ENCODE results near the gene PELI3.

The PELI3 gene, protein sequence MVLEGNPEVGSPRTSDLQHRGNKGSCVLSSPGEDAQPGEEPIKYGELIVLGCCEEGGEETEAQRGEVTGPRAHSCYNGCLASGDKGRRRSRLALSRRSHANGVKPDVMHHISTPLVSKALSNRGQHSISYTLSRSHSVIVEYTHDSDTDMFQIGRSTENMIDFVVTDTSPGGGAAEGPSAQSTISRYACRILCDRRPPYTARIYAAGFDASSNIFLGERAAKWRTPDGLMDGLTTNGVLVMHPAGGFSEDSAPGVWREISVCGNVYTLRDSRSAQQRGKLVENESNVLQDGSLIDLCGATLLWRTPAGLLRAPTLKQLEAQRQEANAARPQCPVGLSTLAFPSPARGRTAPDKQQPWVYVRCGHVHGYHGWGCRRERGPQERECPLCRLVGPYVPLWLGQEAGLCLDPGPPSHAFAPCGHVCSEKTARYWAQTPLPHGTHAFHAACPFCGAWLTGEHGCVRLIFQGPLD

DNA sequence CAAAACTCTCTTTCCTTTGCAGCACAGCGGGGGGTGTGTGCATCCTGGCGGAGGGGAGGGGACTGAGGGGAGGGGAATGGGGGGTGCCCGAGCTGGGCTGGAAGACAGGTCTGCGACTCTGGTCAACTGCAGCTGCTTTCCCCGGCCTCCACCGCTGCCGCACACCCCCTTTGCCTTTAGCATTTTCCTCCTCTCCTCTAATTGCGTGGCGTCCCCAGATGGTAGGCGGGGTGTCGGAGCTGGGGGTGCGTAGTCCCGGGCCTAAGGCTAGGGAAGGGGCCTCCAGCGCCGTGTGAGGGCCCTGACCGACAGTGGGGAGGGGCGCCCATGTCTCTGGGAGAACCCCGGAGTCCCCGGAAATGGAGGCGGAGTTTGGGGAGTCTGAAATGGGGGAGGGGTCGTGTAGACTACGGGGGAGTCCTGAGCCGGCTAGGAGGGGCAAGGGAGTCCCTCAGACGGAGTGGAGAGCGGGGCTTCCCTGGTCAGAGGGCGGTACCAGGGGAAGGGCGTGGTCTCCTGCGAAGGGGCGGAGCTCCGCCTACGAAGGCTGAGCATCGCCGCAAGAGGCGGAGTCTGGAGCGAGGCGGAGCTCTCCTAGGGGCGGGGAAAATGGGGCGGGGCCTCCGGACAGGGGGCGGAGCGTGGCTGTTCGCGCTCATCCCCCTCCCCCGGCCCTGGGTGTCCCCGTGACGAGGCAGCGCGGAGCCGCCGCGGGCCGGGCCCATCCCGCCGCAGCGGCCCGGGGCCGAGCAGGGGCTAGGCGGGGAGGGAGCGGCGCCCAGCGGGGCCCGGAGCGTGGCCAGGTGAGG is at the start of gene PELI3:
PELI3 (plus strand) TSS at position 681 of the 809 bp plus-strand sequence. CDS start 1,224 bp downstream, outside the sequence.
- H3K4me3 ChIP-seq (replicated peaks in 1 of 2; ENCODE audit: low read depth in 2 of 2, low read length in 2 of 2), result peak within 1 kb of the TSS; percentile 62 to 65
- TF ChIP-seq, protein P1, sequence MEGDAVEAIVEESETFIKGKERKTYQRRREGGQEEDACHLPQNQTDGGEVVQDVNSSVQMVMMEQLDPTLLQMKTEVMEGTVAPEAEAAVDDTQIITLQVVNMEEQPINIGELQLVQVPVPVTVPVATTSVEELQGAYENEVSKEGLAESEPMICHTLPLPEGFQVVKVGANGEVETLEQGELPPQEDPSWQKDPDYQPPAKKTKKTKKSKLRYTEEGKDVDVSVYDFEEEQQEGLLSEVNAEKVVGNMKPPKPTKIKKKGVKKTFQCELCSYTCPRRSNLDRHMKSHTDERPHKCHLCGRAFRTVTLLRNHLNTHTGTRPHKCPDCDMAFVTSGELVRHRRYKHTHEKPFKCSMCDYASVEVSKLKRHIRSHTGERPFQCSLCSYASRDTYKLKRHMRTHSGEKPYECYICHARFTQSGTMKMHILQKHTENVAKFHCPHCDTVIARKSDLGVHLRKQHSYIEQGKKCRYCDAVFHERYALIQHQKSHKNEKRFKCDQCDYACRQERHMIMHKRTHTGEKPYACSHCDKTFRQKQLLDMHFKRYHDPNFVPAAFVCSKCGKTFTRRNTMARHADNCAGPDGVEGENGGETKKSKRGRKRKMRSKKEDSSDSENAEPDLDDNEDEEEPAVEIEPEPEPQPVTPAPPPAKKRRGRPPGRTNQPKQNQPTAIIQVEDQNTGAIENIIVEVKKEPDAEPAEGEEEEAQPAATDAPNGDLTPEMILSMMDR (IDR thresholded peaks at IDR 0.05; ENCODE audit: low read depth, low read length), result no peak
- peak; percentile 89 to 95 for DNase-seq (ENCODE audit: low read depth in 2 of 2)

DNA sequence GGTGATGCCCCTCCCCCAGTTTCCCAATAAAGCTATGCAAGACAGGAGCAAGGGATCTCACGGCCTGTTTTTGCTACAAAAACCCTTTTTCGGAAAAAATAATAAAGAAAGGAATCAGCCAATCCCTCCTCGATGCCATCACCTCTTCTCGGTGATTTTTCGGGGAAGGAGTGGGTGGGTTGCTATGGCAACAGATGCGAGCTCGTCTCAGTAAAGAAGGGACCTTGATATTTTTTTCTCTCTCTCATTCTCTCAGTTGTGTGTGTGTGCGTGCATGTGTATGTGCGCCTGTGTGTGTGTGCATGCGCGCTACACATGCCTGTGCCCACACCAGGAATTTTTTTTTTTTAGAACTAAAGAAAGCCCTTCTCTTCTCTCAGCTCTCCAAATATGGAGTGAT is 49.7 kb upstream of the PELI3 start:
- DNase-seq (ENCODE audit: low read depth in 2 of 2), result no peak
- no peak overlapping the region for H3K4me3 ChIP-seq (replicated peaks in 1 of 2; ENCODE audit: low read depth in 2 of 2, low read length in 2 of 2)
- TF ChIP-seq, protein P1 (IDR thresholded peaks at IDR 0.05; ENCODE audit: low read depth, low read length), result no peak

DNA sequence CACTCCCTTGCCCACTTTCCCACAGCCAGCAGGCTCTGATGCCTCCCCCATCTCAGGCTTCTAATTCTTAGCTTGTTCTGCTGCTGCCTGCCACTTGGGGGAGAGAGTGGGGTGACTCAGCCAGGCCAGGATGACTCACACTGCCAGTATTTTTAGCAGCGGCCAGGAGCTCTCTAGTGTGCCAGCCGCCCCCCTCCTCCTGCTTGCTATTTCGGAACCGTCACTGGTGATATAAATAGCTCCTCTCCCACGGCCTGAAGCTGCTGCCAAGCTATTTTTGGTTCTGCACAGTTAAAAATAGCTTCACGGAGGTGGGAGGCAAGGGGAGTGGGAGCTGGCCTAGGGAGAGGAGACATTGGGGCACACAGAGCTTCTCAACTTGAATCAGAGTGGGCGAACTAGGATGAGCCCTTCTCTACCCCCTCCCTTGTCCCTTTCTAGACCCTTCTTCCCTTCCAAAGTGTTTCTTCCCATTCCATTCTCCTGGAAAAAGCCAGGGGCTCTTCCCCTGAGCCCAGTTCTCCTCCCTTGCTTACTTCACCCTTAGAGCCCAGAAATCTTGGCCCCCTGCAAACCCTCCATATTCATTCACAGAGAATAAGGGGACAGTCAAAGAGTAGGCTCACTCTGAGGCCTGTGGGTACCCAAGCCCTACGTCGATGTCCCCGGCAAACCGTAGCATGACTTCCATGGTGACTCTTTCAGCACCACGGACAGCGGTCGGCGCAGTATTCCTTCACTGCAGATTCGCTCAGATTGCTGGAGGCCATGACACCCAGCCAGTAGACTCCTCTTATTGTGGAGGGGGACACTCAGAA is 48.3 kb upstream of the PELI3 start:
- DNase-seq (ENCODE audit: low read depth in 2 of 2), result peak; percentile 93 to 97
- TF ChIP-seq, protein P1 (IDR thresholded peaks at IDR 0.05; ENCODE audit: low read depth, low read length), result peak; percentile 50
- H3K4me3 ChIP-seq (replicated peaks in 1 of 2; ENCODE audit: low read depth in 2 of 2, low read length in 2 of 2), result no peak overlapping the region

DNA sequence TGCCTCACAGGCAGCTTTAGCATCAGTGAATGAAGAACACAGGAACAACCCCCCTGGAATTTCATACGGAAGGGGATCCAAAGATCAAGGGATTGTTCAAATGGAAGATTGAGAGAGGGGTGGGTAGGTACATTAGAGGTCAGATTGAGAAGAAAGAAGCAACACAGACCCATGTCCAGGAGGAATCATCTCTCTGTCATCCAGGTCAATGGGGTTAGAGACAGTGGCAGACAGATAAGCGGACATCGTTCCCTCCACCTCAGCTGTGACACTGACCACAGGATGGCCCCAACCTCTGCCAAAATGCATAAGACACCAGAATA is 47.8 kb upstream of the PELI3 start:
- TF ChIP-seq, protein P1 (IDR thresholded peaks at IDR 0.05; ENCODE audit: low read depth, low read length), result no peak
- no peak overlapping the region for H3K4me3 ChIP-seq (replicated peaks in 1 of 2; ENCODE audit: low read depth in 2 of 2, low read length in 2 of 2)
- no peak for DNase-seq (ENCODE audit: low read depth in 2 of 2)

DNA sequence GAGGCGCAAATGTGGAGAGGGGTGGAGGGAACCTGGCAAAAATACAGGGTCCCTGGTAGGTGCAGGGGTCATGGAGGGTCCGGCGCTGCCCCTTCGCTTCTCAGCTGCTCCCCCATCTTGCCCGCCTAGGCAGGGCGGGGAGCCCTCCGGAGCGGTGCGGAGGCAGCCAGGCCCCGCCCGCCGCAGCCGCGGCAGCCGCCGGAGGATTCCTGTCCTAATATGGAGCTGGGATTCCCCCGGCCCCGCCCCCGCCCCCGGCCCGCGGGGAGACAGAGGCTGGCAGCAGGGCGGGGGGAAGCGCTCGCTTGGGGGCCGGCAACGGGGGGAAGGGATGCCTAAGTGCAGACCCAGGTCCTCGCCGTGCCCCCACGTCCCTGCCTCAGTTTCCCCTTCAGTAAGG is 46.9 kb upstream of the PELI3 start:
- no peak for DNase-seq (ENCODE audit: low read depth in 2 of 2)
- TF ChIP-seq, protein P1 (IDR thresholded peaks at IDR 0.05; ENCODE audit: low read depth, low read length), result no peak
- H3K4me3 ChIP-seq (replicated peaks in 1 of 2; ENCODE audit: low read depth in 2 of 2, low read length in 2 of 2), result no peak overlapping the region

DNA sequence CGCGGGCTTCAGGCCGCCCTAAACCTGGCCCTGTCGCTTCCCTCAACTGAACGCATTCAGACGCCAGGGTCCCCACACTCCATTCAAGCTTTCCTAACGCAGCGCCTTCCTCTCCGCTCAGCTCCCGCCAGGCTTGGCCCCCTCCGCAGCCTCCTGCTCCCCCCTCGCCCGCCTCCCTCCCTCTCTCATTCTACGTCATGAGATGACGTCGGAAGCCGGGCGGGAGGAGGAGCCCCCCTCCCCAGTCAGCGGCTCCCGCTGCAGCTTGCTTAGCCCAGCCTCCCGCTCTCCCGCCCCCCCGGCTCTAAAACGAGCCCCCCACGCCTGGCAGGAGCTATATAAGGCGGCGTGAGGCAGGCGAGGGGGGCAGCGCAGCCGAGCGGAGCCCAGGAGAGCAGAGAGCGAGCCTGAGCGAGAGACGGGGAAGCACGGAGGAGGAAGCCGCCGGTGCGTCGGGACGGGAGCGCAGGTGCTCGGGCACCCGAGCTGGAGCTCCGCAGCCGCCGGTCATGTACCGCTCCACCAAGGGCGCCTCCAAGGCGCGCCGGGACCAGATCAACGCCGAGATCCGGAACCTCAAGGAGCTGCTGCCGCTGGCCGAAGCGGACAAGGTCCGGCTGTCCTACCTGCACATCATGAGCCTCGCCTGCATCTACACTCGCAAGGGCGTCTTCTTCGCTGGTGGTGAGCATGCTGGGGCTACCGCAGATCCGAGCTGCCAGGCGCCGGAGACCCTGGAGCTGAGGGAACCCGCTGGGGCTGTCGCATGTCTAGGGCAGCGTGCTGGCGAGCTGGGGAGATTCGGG is 45.8 kb upstream of the PELI3 start, which contains the start of gene NPAS4:
NPAS4 (plus strand) TSS at position 365 of the 806 bp plus-strand sequence; CDS start at position 510, 145 bp downstream.
- TF ChIP-seq, protein P1 (IDR thresholded peaks at IDR 0.05; ENCODE audit: low read depth, low read length), result no peak
- no peak for DNase-seq (ENCODE audit: low read depth in 2 of 2)

More for the DNA sequence above, 45.8 kb upstream of the PELI3 start, which contains the start of gene NPAS4:
- no peak within 1 kb of the TSS for H3K4me3 ChIP-seq (replicated peaks in 1 of 2; ENCODE audit: low read depth in 2 of 2, low read length in 2 of 2)

Measured in cardiac fibroblast (primary cell).